Measurements from ENCODE around the gene TMPRSS11E. TPM values are rescaled to one million over a fixed set of nuclear protein-coding genes. Genes with fewer than 3 reads are reported as not detected.
A peak's percentile ranks its signal among the peaks of the same experiment; 100 is the strongest.

TMPRSS11E gene
- total RNA-seq, 1 experiment from 2014 or later = 1.9 TPM

GRCh38 chr4:68401231-68401630, 46.0 kb upstream of the TMPRSS11E start:
- CTCF ChIA-PET = no interaction called here
- POLR2A ChIA-PET = no interaction called here
- Mint-ChIP-seq H3K4me3 (no peak overlapping the region), H3K27ac (0 out of 2 replicates have a peak overlapping the region, but pooled peaks have one; percentile 5), H3K27me3 (ENCODE audit: low read depth) (no peaks in the 10 kb centered on the region; the same call in 1 of the 2 replicates), H3K4me1 (peaks cover 59% of the 10 kb centered on the region), H3K9me3 (0 out of 2 replicates have a peak, but pooled peaks cover 3% of the 10 kb centered on the region), H3K36me3 (no peaks in the 10 kb centered on the region)
- TF ChIP-seq CDX4 (CRISPR knock-in tag; IDR thresholded peaks at IDR 0.05; ENCODE audit: borderline replicate concordance) (no peak), SP1 (CRISPR knock-in tag; conservative IDR thresholded peaks at IDR 0.05) (no peak), TP53 (CRISPR knock-in tag; IDR thresholded peaks at IDR 0.05) (no peak), CREB1 (CRISPR knock-in tag; IDR thresholded peaks at IDR 0.05) (no peak), E2F4 (CRISPR knock-in tag; IDR thresholded peaks at IDR 0.05; ENCODE audit: borderline replicate concordance, low read depth) (no peak), TEAD4 (CRISPR knock-in tag; IDR thresholded peaks at IDR 0.05) (no peak), FOXP1 (CRISPR knock-in tag; IDR thresholded peaks at IDR 0.05; ENCODE audit: borderline replicate concordance) (no peak), CTCF (IDR thresholded peaks at IDR 0.05) (no peak), ZSCAN18 (CRISPR knock-in tag; IDR thresholded peaks at IDR 0.05) (no peak), SOX15 (CRISPR knock-in tag; IDR thresholded peaks at IDR 0.05) (no peak), RORB (CRISPR knock-in tag; IDR thresholded peaks at IDR 0.05) (no peak), NFE2L1 (CRISPR knock-in tag; IDR thresholded peaks at IDR 0.05) (no peak), NR1H2 (CRISPR knock-in tag; IDR thresholded peaks at IDR 0.05) (no peak)
- no peak for ATAC-seq
- no peak for DNase-seq (ENCODE audit: low spot score)

GRCh38 chr4:68404153-68404552, 43.1 kb upstream of the TMPRSS11E start:
- peak overlapping the region; percentile 100 for H3K27ac Mint-ChIP-seq

More at GRCh38 chr4:68404153-68404552, 43.1 kb upstream of the TMPRSS11E start:
- Mint-ChIP-seq H3K9me3 (no peaks in the 10 kb centered on the region), H3K4me3 (peak overlapping the region; percentile 1; the same call in 1 of the 2 replicates), H3K36me3 (no peaks in the 10 kb centered on the region), H3K4me1 (peaks cover 70% of the 10 kb centered on the region), H3K27me3 (ENCODE audit: low read depth) (no peaks in the 10 kb centered on the region; the same call in 1 of the 2 replicates)
- POLR2A ChIA-PET = no interaction called here
- CTCF ChIA-PET = interaction anchor here (1.4 kb wide), 1 partner anchor 29 kb away, joined by 5 read pairs; no protein-coding TSS in a partner anchor
- TF ChIP-seq HMGA2 (CRISPR knock-in tag; IDR thresholded peaks at IDR 0.05) (no peak), FOXP4 (CRISPR knock-in tag; IDR thresholded peaks at IDR 0.05) (peak; percentile 21; the same call in 1 of the 2 replicates)
- DNase-seq (ENCODE audit: low spot score) (no peak), ATAC-seq (peak; percentile 35)
